Ammon's horn (tissue), 1 donor: ENCODE results near the gene TMEM150B.

Experiments used
- DNase-seq: peaks from one replicate; pipeline ENCODE4 v3.0.0-alpha.2; 2016; ENCODE audit warnings: low spot score

The TMEM150B gene

GRCh38 chr19:55325172-55325571 is at the start of gene TMEM150B:
TMEM150B (minus strand) TSS chr19:55325341; CDS start chr19:55321036, 4,305 bp downstream.
- DNase-seq = peak; percentile 39

GRCh38 chr19:55373993-55374757 is 49.0 kb upstream of the TMEM150B start:
- DNase-seq = no peak

GRCh38 chr19:55373306-55373992 is 48.3 kb upstream of the TMEM150B start:
- no peak for DNase-seq

GRCh38 chr19:55372316-55373081 is 47.4 kb upstream of the TMEM150B start:
- DNase-seq = no peak

- no peak for DNase-seq
Measured at GRCh38 chr19:55370305-55370988, 45.3 kb upstream of the TMEM150B start, which contains the start of gene IL11. IL11 (minus strand) TSS chr19:55370463; CDS start chr19:55370310, 153 bp downstream.

- no peak for DNase-seq
Measured at GRCh38 chr19:55369653-55370304, 44.6 kb upstream of the TMEM150B start.

GRCh38 chr19:55368701-55369563 is 43.8 kb upstream of the TMEM150B start:
- no peak for DNase-seq

- no peak for DNase-seq
Measured at GRCh38 chr19:55368106-55368505, 43.0 kb upstream of the TMEM150B start.

- DNase-seq = no peak
Measured at GRCh38 chr19:55366790-55367189, 41.6 kb upstream of the TMEM150B start.

GRCh38 chr19:55365964-55366363 is 40.8 kb upstream of the TMEM150B start:
- no peak for DNase-seq

- no peak for DNase-seq
Measured at GRCh38 chr19:55365245-55365644, 40.1 kb upstream of the TMEM150B start.

GRCh38 chr19:55362990-55363716 is 38.0 kb upstream of the TMEM150B start, which contains the start of gene GARIN5B:
GARIN5B (minus strand) TSS chr19:55363260; CDS start chr19:55363066, 194 bp downstream.
- no peak for DNase-seq

- DNase-seq = no peak
Measured at GRCh38 chr19:55362174-55362989, 37.2 kb upstream of the TMEM150B start.

- no peak for DNase-seq
Measured at GRCh38 chr19:55360902-55361301, 35.8 kb upstream of the TMEM150B start.

- DNase-seq = no peak
Measured at GRCh38 chr19:55358943-55359908, 34.1 kb upstream of the TMEM150B start.

GRCh38 chr19:55358493-55358892 is 33.4 kb upstream of the TMEM150B start:
- no peak for DNase-seq

GRCh38 chr19:55355213-55355821 is 30.2 kb upstream of the TMEM150B start:
- no peak for DNase-seq
